Sigmoid colon (tissue), 4 donors: ENCODE data around the gene POP7.

ENCODE experiments used
- POLR2A ChIP-seq, 2 donors: fragments of 450-650 bp; IDR thresholded peaks; one replicate each; pipeline ENCODE4 v1.6.1; 2016; ENCODE audit warnings: antibody characterized with exemption in 2 of 2, mild to moderate bottlenecking in 2 of 2, moderate library complexity in 2 of 2
- POLR2AphosphoS5 ChIP-seq, 4 donors: sonication (generic); formaldehyde crosslinking; IDR thresholded peaks; one replicate each; pipeline ENCODE4 v1.6.1; 2017; ENCODE audit warnings: antibody characterized with exemption in 4 of 4
- TF ChIP-seq, protein P1 (sequence below), 4 experiments: fragments of 450-650 bp in 3 of 4; fragments of 200-600 bp in 1 of 4; IDR thresholded peaks; one replicate each; pipeline ENCODE4 v1.5.1; 2016 to 2019; ENCODE audit warnings: antibody characterized with exemption in 4 of 4, mild to moderate bottlenecking in 3 of 4, moderate library complexity in 2 of 4

DNA sequence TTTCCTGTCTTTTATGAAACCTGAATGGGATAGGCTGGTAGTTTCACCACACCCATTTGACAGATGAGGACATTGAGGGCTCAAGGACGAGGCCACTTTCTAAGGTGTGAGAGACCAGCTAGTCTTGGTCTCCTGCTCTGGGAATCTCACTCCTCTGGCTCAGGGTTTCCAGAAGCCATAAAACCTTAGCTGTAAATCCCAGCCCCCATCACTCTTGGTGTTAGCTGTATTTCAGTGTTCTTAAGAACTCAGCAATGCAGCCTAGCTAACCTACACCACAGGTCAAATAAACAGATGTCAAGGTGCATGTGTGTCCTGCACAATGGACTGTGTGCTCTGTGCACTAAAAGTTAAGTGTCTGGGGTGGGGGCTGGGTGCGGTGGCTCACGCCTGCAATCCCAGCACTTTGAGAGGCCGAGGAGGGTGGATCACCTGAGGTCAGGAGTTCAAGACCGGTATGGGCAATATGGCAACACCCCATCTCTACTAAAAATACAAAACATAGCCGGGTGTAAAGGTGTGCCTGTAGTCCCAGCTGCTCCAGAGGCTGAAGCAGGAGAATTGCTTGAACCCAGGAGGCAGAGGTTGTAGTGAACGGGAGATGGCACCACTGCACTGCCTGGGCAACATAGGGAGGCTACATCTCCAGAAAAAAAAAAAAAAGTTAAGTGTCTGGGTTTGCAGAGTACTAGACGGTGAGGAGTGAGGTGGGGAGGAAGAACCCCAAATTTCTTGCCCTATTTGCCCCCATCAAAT is 13.8 kb downstream of the POP7 start:
- no peak for TF ChIP-seq POLR2A (IDR thresholded peaks at IDR 0.05)
- TF ChIP-seq, protein P1, sequence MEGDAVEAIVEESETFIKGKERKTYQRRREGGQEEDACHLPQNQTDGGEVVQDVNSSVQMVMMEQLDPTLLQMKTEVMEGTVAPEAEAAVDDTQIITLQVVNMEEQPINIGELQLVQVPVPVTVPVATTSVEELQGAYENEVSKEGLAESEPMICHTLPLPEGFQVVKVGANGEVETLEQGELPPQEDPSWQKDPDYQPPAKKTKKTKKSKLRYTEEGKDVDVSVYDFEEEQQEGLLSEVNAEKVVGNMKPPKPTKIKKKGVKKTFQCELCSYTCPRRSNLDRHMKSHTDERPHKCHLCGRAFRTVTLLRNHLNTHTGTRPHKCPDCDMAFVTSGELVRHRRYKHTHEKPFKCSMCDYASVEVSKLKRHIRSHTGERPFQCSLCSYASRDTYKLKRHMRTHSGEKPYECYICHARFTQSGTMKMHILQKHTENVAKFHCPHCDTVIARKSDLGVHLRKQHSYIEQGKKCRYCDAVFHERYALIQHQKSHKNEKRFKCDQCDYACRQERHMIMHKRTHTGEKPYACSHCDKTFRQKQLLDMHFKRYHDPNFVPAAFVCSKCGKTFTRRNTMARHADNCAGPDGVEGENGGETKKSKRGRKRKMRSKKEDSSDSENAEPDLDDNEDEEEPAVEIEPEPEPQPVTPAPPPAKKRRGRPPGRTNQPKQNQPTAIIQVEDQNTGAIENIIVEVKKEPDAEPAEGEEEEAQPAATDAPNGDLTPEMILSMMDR (IDR thresholded peaks at IDR 0.05): no peak
- no peak for TF ChIP-seq POLR2AphosphoS5 (IDR thresholded peaks at IDR 0.05)
